ENCODE measurements around the gene KCNK3. TPM values are rescaled to one million over a fixed set of nuclear protein-coding genes. Genes with fewer than 3 reads are reported as not detected.
"Not testable (repeated sequence)": the region's sequence is repeated elsewhere in the genome, so short reads cannot be mapped to it uniquely, and the experiment has no call there.

Gene KCNK3
- total RNA-seq, 4 donors from 2014 or later = 0.37 to 1.5 (median 0.82) TPM

GRCh38 chr2:26746934-26747333, 54.4 kb downstream of the KCNK3 start:
- no peaks in the 10 kb centered on the region for H3K9me3 ChIP-seq
- H3K36me3 ChIP-seq = no peaks in the 10 kb centered on the region
- DNase-seq = no peak
- TF ChIP-seq POLR2A (IDR thresholded peaks at IDR 0.05) (no peak), POLR2AphosphoS5 (IDR thresholded peaks at IDR 0.05) (no peak), CTCF (IDR thresholded peaks at IDR 0.05) (no peak), EP300 (IDR thresholded peaks at IDR 0.05; ENCODE audit: low read depth) (no peak)
- 59 to 79% methylated on average over 2 to 3 of the region's 3 CpGs for WGBS, 2 donors (ENCODE audit: low coverage in 1 of 2)
- H3K27me3 ChIP-seq = no peaks in the 10 kb centered on the region
- H3K4me1 ChIP-seq = peaks cover 0 to 3% (median 0%) of the 10 kb centered on the region in 4 donors
- in situ Hi-C loops (cut with MboI; ENCODE audit: low pct_ligation_motif_present in 1 of 4, low pct_unique_long_range_greater_than_20kb in 1 of 4, low sequenced_read_pairs in 3 of 4) = loop anchor here in 2 of 4 donors (10.0 to 25.0 kb wide), 2 partner anchors 135 to 142 kb away; no protein-coding TSS in a partner anchor
- H3K27ac ChIP-seq = no peak overlapping the region
- no peak overlapping the region for H3K4me3 ChIP-seq
- intact Hi-C loops (cut with DNase I; ENCODE audit: low total_unique reads) = no loop called here

GRCh38 chr2:26749787-26750420, 57.4 kb downstream of the KCNK3 start:
- in situ Hi-C loops (cut with MboI; ENCODE audit: low pct_ligation_motif_present in 1 of 4, low pct_unique_long_range_greater_than_20kb in 1 of 4, low sequenced_read_pairs in 3 of 4) = loop anchor here in 3 of 4 donors (5.0 to 25.0 kb wide), 3 partner anchors 138 to 148 kb away; no protein-coding TSS in a partner anchor
- H3K4me1 ChIP-seq = not testable (repeated sequence)

GRCh38 chr2:26750467-26750866, 57.9 kb downstream of the KCNK3 start:
- WGBS, 2 donors (ENCODE audit: low coverage in 1 of 2) = 72 to 82% methylated on average over 6 to 11 of the region's 11 CpGs
- in situ Hi-C loops (cut with MboI; ENCODE audit: low pct_ligation_motif_present in 1 of 4, low pct_unique_long_range_greater_than_20kb in 1 of 4, low sequenced_read_pairs in 3 of 4) = loop anchor here in 1 of 4 donors (5.0 kb wide), 1 partner anchor 148 kb away; no protein-coding TSS in a partner anchor
- H3K27me3 ChIP-seq = not testable (repeated sequence)

More at GRCh38 chr2:26749787-26750420, 57.4 kb downstream of the KCNK3 start:
- H3K27ac ChIP-seq, H3K36me3 ChIP-seq, H3K27me3 ChIP-seq, H3K4me3 ChIP-seq, H3K9me3 ChIP-seq, DNase-seq: not testable (repeated sequence)
- intact Hi-C loops (cut with DNase I; ENCODE audit: low total_unique reads) = loop anchor here (10.0 kb wide), 1 partner anchor 1455 kb away; no protein-coding TSS in a partner anchor
- 50 to 91% methylated on average over 1 to 8 of the region's 8 CpGs for WGBS, 2 donors (ENCODE audit: low coverage in 1 of 2)

GRCh38 chr2:26752656-26753055, 60.1 kb downstream of the KCNK3 start:
- intact Hi-C loops (cut with DNase I; ENCODE audit: low total_unique reads) = loop anchor here (10.0 kb wide), 1 partner anchor 1458 kb away; no protein-coding TSS in a partner anchor
- no peak overlapping the region for H3K4me3 ChIP-seq
- TF ChIP-seq CTCF (IDR thresholded peaks at IDR 0.05) (no peak), POLR2AphosphoS5 (IDR thresholded peaks at IDR 0.05) (no peak), POLR2A (IDR thresholded peaks at IDR 0.05) (no peak), EP300 (IDR thresholded peaks at IDR 0.05; ENCODE audit: low read depth) (no peak)
- H3K4me1 ChIP-seq = peaks cover 0 to 3% (median 1%) of the 10 kb centered on the region in 4 donors
- H3K36me3 ChIP-seq = no peaks in the 10 kb centered on the region
- no peak overlapping the region for H3K27ac ChIP-seq
- 73% methylated on average over 3 of the region's 3 CpGs for WGBS, 2 donors (ENCODE audit: low coverage in 1 of 2)
- DNase-seq = no peak
- no peaks in the 10 kb centered on the region for H3K27me3 ChIP-seq
- in situ Hi-C loops (cut with MboI; ENCODE audit: low pct_ligation_motif_present in 1 of 4, low pct_unique_long_range_greater_than_20kb in 1 of 4, low sequenced_read_pairs in 3 of 4) = loop anchor here in 1 of 4 donors (5.0 kb wide), 1 partner anchor 150 kb away; no protein-coding TSS in a partner anchor
- H3K9me3 ChIP-seq = no peaks in the 10 kb centered on the region

More at GRCh38 chr2:26750467-26750866, 57.9 kb downstream of the KCNK3 start:
- H3K9me3 ChIP-seq, H3K4me3 ChIP-seq, H3K27ac ChIP-seq, H3K36me3 ChIP-seq, H3K4me1 ChIP-seq, DNase-seq: not testable (repeated sequence)
- intact Hi-C loops (cut with DNase I; ENCODE audit: low total_unique reads) = loop anchor here (10.0 kb wide), 1 partner anchor 1456 kb away; no protein-coding TSS in a partner anchor

GRCh38 chr2:26754539-26754938, 62.0 kb downstream of the KCNK3 start:
- 92 to 100% methylated on average over 3 to 4 of the region's 4 CpGs for WGBS, 2 donors (ENCODE audit: low coverage in 1 of 2)
- Histone ChIP-seq H3K36me3 (no peaks in the 10 kb centered on the region), H3K4me1 (peaks cover 0 to 9% (median 3%) of the 10 kb centered on the region in 4 donors), H3K27me3 (no peaks in the 10 kb centered on the region), H3K9me3 (no peaks in the 10 kb centered on the region), H3K4me3 (no peak overlapping the region), H3K27ac (no peak overlapping the region)
- in situ Hi-C loops (cut with MboI; ENCODE audit: low pct_ligation_motif_present in 1 of 4, low pct_unique_long_range_greater_than_20kb in 1 of 4, low sequenced_read_pairs in 3 of 4) (loop anchor here in 1 of 4 donors (5.0 kb wide), 1 partner anchor 152 kb away; no protein-coding TSS in a partner anchor), intact Hi-C loops (cut with DNase I; ENCODE audit: low total_unique reads) (loop anchor here (10.0 kb wide), 1 partner anchor 1460 kb away; no protein-coding TSS in a partner anchor)
- DNase-seq = no peak
- no peak for TF ChIP-seq POLR2AphosphoS5 (IDR thresholded peaks at IDR 0.05)
- no peak for TF ChIP-seq POLR2A (IDR thresholded peaks at IDR 0.05)
- TF ChIP-seq CTCF (IDR thresholded peaks at IDR 0.05) = no peak
- TF ChIP-seq EP300 (IDR thresholded peaks at IDR 0.05; ENCODE audit: low read depth) = no peak
